ENCODE results near the gene NRG3. TPM values are rescaled to one million over a fixed set of nuclear protein-coding genes. Genes with fewer than 3 reads are reported as not detected.
A peak's percentile ranks its signal among the peaks of the same experiment; 100 is the strongest.

The NRG3 gene
- 0.10 TPM in 1 of 2 replicates, not detected in the other for total RNA-seq

GRCh38 chr10:81874875-81875466, at the start of gene NRG3:
Gene NRG3, plus strand, starts transcription at chr10:81875194.
- DNase-seq (ENCODE audit: low spot score), result no peak

GRCh38 chr10:81828251-81828650, 46.7 kb upstream of the NRG3 start:
- intact Hi-C loops (cut with micrococcal nuclease), result no loop called here
- no peaks in the 10 kb centered on the region for H3K27me3 Mint-ChIP-seq (ENCODE audit: insufficient read depth)
- no peak overlapping the region for H3K27ac Mint-ChIP-seq

More at GRCh38 chr10:81874875-81875466, at the start of gene NRG3:
- Mint-ChIP-seq H3K9me3 (no peaks in the 10 kb centered on the region), H3K27me3 (ENCODE audit: insufficient read depth) (peaks cover 46% of the 10 kb centered on the region), H3K4me3 (peak within 1 kb of the TSS; percentile 49), H3K27ac (peak within 1 kb of the TSS; percentile 48), H3K36me3 (ENCODE audit: low read depth) (peaks cover 2% of the 10 kb centered on the region), H3K4me1 (ENCODE audit: low read depth) (peaks cover 8% of the 10 kb centered on the region)
- intact Hi-C loops (cut with micrococcal nuclease), result no loop called here

GRCh38 chr10:81831060-81831459, 43.9 kb upstream of the NRG3 start:
- peaks cover 5% of the 10 kb centered on the region for H3K9me3 Mint-ChIP-seq
- no peak for DNase-seq (ENCODE audit: low spot score)
- no peak overlapping the region for H3K4me3 Mint-ChIP-seq
- no peaks in the 10 kb centered on the region for H3K4me1 Mint-ChIP-seq (ENCODE audit: low read depth)
- no peak overlapping the region for H3K27ac Mint-ChIP-seq
- no peaks in the 10 kb centered on the region for H3K36me3 Mint-ChIP-seq (ENCODE audit: low read depth)
- no peaks in the 10 kb centered on the region for H3K27me3 Mint-ChIP-seq (ENCODE audit: insufficient read depth)
- intact Hi-C loops (cut with micrococcal nuclease), result no loop called here

More at GRCh38 chr10:81828251-81828650, 46.7 kb upstream of the NRG3 start:
- no peak overlapping the region for H3K4me3 Mint-ChIP-seq
- H3K9me3 Mint-ChIP-seq, result peaks cover 5% of the 10 kb centered on the region
- H3K4me1 Mint-ChIP-seq (ENCODE audit: low read depth), result no peaks in the 10 kb centered on the region
- no peaks in the 10 kb centered on the region for H3K36me3 Mint-ChIP-seq (ENCODE audit: low read depth)
- DNase-seq (ENCODE audit: low spot score), result no peak

- H3K27ac Mint-ChIP-seq, result no peak overlapping the region
- no peaks in the 10 kb centered on the region for H3K9me3 Mint-ChIP-seq
- DNase-seq (ENCODE audit: low spot score), result no peak
- H3K4me1 Mint-ChIP-seq (ENCODE audit: low read depth), result no peaks in the 10 kb centered on the region
- H3K27me3 Mint-ChIP-seq (ENCODE audit: insufficient read depth), result peaks cover 2% of the 10 kb centered on the region
- intact Hi-C loops (cut with micrococcal nuclease), result no loop called here
- no peak overlapping the region for H3K4me3 Mint-ChIP-seq
- no peaks in the 10 kb centered on the region for H3K36me3 Mint-ChIP-seq (ENCODE audit: low read depth)
Measured at GRCh38 chr10:81838950-81839349, 36.0 kb upstream of the NRG3 start.

- Mint-ChIP-seq H3K4me3 (no peak overlapping the region), H3K36me3 (ENCODE audit: low read depth) (no peaks in the 10 kb centered on the region), H3K9me3 (no peaks in the 10 kb centered on the region), H3K27ac (no peak overlapping the region), H3K27me3 (ENCODE audit: insufficient read depth) (no peaks in the 10 kb centered on the region), H3K4me1 (ENCODE audit: low read depth) (no peaks in the 10 kb centered on the region)
- intact Hi-C loops (cut with micrococcal nuclease), result no loop called here
- DNase-seq (ENCODE audit: low spot score), result no peak
Measured at GRCh38 chr10:81843042-81843441, 32.0 kb upstream of the NRG3 start.

GRCh38 chr10:81847675-81848074, 27.3 kb upstream of the NRG3 start:
- Mint-ChIP-seq H3K36me3 (ENCODE audit: low read depth) (no peaks in the 10 kb centered on the region), H3K4me3 (no peak overlapping the region), H3K9me3 (no peaks in the 10 kb centered on the region), H3K4me1 (ENCODE audit: low read depth) (no peaks in the 10 kb centered on the region), H3K27me3 (ENCODE audit: insufficient read depth) (no peaks in the 10 kb centered on the region), H3K27ac (no peak overlapping the region)
- no peak for DNase-seq (ENCODE audit: low spot score)
- intact Hi-C loops (cut with micrococcal nuclease), result no loop called here

- Mint-ChIP-seq H3K27me3 (ENCODE audit: insufficient read depth) (no peaks in the 10 kb centered on the region), H3K4me1 (ENCODE audit: low read depth) (no peaks in the 10 kb centered on the region), H3K36me3 (ENCODE audit: low read depth) (no peaks in the 10 kb centered on the region), H3K4me3 (no peak overlapping the region), H3K9me3 (no peaks in the 10 kb centered on the region), H3K27ac (no peak overlapping the region)
- no peak for DNase-seq (ENCODE audit: low spot score)
- intact Hi-C loops (cut with micrococcal nuclease), result no loop called here
Measured at GRCh38 chr10:81848514-81848913, 26.5 kb upstream of the NRG3 start.

GRCh38 chr10:81848931-81849330, 26.1 kb upstream of the NRG3 start:
- no peak for DNase-seq (ENCODE audit: low spot score)
- H3K4me3 Mint-ChIP-seq, result no peak overlapping the region
- no peaks in the 10 kb centered on the region for H3K4me1 Mint-ChIP-seq (ENCODE audit: low read depth)
- H3K27ac Mint-ChIP-seq, result no peak overlapping the region
- intact Hi-C loops (cut with micrococcal nuclease), result no loop called here
- no peaks in the 10 kb centered on the region for H3K9me3 Mint-ChIP-seq
- H3K36me3 Mint-ChIP-seq (ENCODE audit: low read depth), result no peaks in the 10 kb centered on the region
- no peaks in the 10 kb centered on the region for H3K27me3 Mint-ChIP-seq (ENCODE audit: insufficient read depth)

GRCh38 chr10:81862596-81862995, 12.4 kb upstream of the NRG3 start:
- H3K27ac Mint-ChIP-seq, result no peak overlapping the region
- H3K9me3 Mint-ChIP-seq, result peaks cover 3% of the 10 kb centered on the region
- no peaks in the 10 kb centered on the region for H3K4me1 Mint-ChIP-seq (ENCODE audit: low read depth)
- intact Hi-C loops (cut with micrococcal nuclease), result no loop called here
- H3K27me3 Mint-ChIP-seq (ENCODE audit: insufficient read depth), result no peaks in the 10 kb centered on the region
- H3K36me3 Mint-ChIP-seq (ENCODE audit: low read depth), result no peaks in the 10 kb centered on the region
- no peak overlapping the region for H3K4me3 Mint-ChIP-seq
- DNase-seq (ENCODE audit: low spot score), result no peak

- no peaks in the 10 kb centered on the region for H3K4me1 Mint-ChIP-seq (ENCODE audit: low read depth)
- intact Hi-C loops (cut with micrococcal nuclease), result no loop called here
- no peaks in the 10 kb centered on the region for H3K36me3 Mint-ChIP-seq (ENCODE audit: low read depth)
- H3K9me3 Mint-ChIP-seq, result peaks cover 3% of the 10 kb centered on the region
- no peak overlapping the region for H3K27ac Mint-ChIP-seq
- no peak overlapping the region for H3K4me3 Mint-ChIP-seq
- H3K27me3 Mint-ChIP-seq (ENCODE audit: insufficient read depth), result no peaks in the 10 kb centered on the region
- DNase-seq (ENCODE audit: low spot score), result no peak
Measured at GRCh38 chr10:81863771-81864170, 11.2 kb upstream of the NRG3 start.

GRCh38 chr10:81865581-81865980, 9.4 kb upstream of the NRG3 start:
- Mint-ChIP-seq H3K4me3 (no peak overlapping the region), H3K4me1 (ENCODE audit: low read depth) (no peaks in the 10 kb centered on the region), H3K27me3 (ENCODE audit: insufficient read depth) (no peaks in the 10 kb centered on the region), H3K9me3 (peaks cover 3% of the 10 kb centered on the region), H3K27ac (no peak overlapping the region), H3K36me3 (ENCODE audit: low read depth) (no peaks in the 10 kb centered on the region)
- DNase-seq (ENCODE audit: low spot score), result no peak
- intact Hi-C loops (cut with micrococcal nuclease), result no loop called here

GRCh38 chr10:81866753-81867152, 8.2 kb upstream of the NRG3 start:
- Mint-ChIP-seq H3K9me3 (no peaks in the 10 kb centered on the region), H3K36me3 (ENCODE audit: low read depth) (no peaks in the 10 kb centered on the region), H3K27ac (no peak overlapping the region), H3K27me3 (ENCODE audit: insufficient read depth) (peaks cover 6% of the 10 kb centered on the region), H3K4me1 (ENCODE audit: low read depth) (no peaks in the 10 kb centered on the region), H3K4me3 (no peak overlapping the region)
- intact Hi-C loops (cut with micrococcal nuclease), result no loop called here
- DNase-seq (ENCODE audit: low spot score), result no peak

- no peaks in the 10 kb centered on the region for H3K9me3 Mint-ChIP-seq
- intact Hi-C loops (cut with micrococcal nuclease), result no loop called here
- no peak overlapping the region for H3K4me3 Mint-ChIP-seq
- H3K4me1 Mint-ChIP-seq (ENCODE audit: low read depth), result no peaks in the 10 kb centered on the region
- no peak overlapping the region for H3K27ac Mint-ChIP-seq
- DNase-seq (ENCODE audit: low spot score), result no peak
- no peaks in the 10 kb centered on the region for H3K36me3 Mint-ChIP-seq (ENCODE audit: low read depth)
- H3K27me3 Mint-ChIP-seq (ENCODE audit: insufficient read depth), result peaks cover 22% of the 10 kb centered on the region
Measured at GRCh38 chr10:81870472-81870871, 4.5 kb upstream of the NRG3 start.

GRCh38 chr10:81871558-81871957, 3.4 kb upstream of the NRG3 start:
- H3K27ac Mint-ChIP-seq, result no peak overlapping the region
- peaks cover 8% of the 10 kb centered on the region for H3K4me1 Mint-ChIP-seq (ENCODE audit: low read depth)
- no peak overlapping the region for H3K4me3 Mint-ChIP-seq
- intact Hi-C loops (cut with micrococcal nuclease), result no loop called here
- peaks cover 33% of the 10 kb centered on the region for H3K27me3 Mint-ChIP-seq (ENCODE audit: insufficient read depth)
- no peak for DNase-seq (ENCODE audit: low spot score)
- H3K9me3 Mint-ChIP-seq, result no peaks in the 10 kb centered on the region
- peaks cover 2% of the 10 kb centered on the region for H3K36me3 Mint-ChIP-seq (ENCODE audit: low read depth)

Data from activated T-helper 1 cell treated with anti-CD3 and anti-CD28 coated beads, Interleukin-12 subunit alpha, Interleukin-12 subunit beta, Interleukin-2, Interleukin-4 antibody, amounts not matched to agents 30 ng/mL and 10 ng/mL and 1 ng/mL, durations not matched to agents 14 hours and 24 hours and 36 hours (primary cell).